HG02938 (cell line): Measurements from ENCODE around the gene ZCCHC17.
"Not testable (repeated sequence)": the region's sequence is repeated elsewhere in the genome, so short reads cannot be mapped to it uniquely, and the experiment has no call there.

Experiments
- ATAC-seq: cut with Tn5 transposase; IDR thresholded peaks from one replicate; pipeline ENCODE4 v1.9.1; 2021; ENCODE audit warnings: mild to moderate bottlenecking, moderate library complexity; ENCODE audit not compliant: unreplicated experiment

The ZCCHC17 gene

DNA sequence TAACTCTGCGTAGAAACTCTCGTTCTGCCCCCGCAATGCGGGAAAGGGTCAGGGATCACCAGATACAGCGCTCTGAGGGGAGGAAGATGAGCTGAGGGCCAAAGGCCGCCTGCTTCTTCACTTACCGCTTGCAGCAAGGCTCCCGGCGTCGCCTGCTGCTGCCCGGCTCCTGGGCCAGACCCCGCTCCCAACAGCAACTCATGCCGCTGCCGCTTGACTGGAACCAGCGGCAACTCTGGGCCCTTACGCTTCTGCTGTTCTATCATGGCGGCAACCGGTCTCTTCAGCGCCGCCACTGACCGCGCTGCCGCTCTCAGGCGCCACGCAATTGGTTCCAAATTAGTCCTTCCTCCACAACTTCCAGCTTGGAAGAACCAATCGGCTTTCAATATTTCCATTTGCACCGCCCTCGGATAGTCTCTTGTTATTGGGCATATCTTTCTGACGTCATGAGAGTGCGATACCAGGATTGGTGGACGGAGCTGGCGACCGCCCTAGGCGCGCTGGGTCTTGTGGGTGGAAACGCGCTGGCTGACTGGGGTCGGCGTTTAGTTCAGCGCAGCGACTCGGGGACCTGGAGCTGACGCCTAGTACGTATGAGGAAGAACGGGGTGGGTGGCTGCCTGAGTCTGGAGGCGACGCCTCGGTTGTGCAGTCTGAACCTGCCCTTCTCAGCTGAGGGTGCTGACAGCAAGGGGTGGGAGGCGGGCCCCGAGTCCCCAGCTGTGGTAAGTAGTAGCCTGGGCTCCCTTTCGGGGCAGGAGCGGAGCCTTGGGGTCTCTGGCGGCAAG is at the start of gene ZCCHC17, which contains the start of gene SNRNP40:
Gene ZCCHC17 (plus strand): TSS at position 547 of the 791 bp plus-strand sequence. CDS start 13,067 bp downstream, outside the sequence.
Gene SNRNP40 (minus strand): TSS at position 303 of the 791 bp plus-strand sequence. CDS start 37 bp downstream, at position 266.
- ATAC-seq, result peak; percentile 97

DNA sequence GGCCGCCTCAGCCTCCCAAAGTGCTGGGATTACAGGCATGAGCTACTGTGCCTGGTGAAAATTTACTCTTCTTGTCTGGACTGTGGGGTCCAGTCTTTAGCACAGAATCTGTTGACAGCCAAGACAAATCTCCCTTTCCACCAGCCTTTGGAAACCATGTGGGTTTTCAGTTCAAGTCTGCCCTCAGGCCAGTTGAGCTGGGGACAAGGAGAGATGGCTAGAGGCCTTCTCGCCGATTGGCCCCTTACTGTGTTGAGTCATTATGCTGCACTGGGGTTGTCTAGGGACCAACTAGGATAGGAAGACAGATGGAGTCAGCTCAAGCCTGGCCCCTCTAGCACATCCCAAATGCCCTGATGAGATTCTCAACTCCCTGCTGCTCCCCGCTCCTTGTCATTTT is 48.6 kb upstream of the ZCCHC17 start:
- ATAC-seq, result no peak

GRCh38 chr1:31249854-31250253 is 47.0 kb upstream of the ZCCHC17 start:
- ATAC-seq, result no peak

DNA sequence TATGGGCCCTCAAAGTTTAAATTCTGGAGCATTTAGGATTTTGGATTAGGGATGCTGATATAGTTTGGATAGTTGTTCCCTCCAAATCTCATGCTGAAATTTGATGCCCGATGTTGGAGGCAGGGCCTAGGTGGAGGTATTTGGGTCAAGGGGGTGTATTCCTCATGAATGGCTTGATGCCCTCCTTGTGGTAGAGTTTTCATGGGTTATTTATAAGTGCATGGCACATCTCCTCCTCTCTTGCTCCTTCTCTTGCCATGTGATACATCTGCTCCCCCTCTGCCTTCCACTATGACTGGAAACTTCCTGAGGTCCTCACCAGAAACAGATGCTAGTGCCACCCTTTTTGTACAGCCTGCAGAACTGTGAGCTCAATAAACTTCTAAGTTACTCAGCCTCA is 39.6 kb upstream of the ZCCHC17 start:
- no peak for ATAC-seq

GRCh38 chr1:31258581-31258980 is 38.3 kb upstream of the ZCCHC17 start:
- ATAC-seq, result no peak

GRCh38 chr1:31259746-31260145 is 37.1 kb upstream of the ZCCHC17 start:
- ATAC-seq, result no peak

- no peak for ATAC-seq
Measured at GRCh38 chr1:31261916-31262315, 34.9 kb upstream of the ZCCHC17 start.

DNA sequence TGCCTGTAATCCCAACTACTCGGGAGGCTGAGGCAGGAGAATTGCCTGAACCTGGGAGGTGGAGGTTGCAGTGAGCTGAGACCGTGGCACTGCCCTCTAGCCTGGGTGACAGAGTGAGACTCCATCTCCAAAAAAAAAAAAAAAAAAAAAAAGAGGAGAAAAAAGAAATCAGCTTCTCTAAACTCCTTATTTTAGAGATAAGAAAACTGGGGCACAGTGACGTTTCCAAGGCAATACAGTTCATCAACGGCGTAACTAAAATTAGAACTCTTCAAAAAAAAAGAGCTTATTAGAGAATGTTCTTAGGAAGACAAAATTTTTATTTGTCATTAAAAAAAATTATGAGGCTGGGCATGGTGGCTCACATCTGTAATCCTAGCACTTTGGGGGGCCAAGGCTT is 34.4 kb upstream of the ZCCHC17 start:
- ATAC-seq, result not testable (repeated sequence)

GRCh38 chr1:31263408-31263807 is 33.4 kb upstream of the ZCCHC17 start:
- ATAC-seq, result no peak

DNA sequence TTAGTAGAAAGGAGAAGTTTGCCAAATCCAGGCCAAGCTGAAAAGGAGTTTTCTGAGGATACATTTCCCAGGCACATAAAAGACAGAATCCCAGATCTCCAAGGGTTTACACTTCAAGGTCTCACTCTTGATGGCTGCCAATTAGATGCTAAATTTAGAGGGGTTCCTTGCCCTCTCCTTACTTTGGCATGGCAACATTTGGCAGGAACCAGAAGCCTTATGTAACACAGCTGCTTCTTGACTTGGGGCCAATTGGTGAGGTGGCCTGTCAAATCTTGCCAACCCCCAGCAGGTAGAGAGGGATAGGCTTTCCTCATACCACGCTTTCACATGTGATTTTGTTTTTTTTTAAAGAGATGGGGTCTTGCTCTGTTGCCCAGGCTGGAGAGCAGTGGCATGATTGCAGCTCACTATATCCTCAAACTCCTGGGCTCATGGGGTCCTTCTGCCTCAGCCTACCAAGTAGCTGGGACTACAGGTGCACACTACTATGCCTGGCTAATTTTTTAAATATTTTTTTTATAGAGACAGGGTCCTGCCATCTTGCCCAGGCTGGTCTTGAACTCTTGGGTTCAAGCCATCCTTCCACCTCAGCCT is 31.9 kb upstream of the ZCCHC17 start:
- no peak for ATAC-seq

GRCh38 chr1:31266547-31266946 is 30.3 kb upstream of the ZCCHC17 start:
- no peak for ATAC-seq

DNA sequence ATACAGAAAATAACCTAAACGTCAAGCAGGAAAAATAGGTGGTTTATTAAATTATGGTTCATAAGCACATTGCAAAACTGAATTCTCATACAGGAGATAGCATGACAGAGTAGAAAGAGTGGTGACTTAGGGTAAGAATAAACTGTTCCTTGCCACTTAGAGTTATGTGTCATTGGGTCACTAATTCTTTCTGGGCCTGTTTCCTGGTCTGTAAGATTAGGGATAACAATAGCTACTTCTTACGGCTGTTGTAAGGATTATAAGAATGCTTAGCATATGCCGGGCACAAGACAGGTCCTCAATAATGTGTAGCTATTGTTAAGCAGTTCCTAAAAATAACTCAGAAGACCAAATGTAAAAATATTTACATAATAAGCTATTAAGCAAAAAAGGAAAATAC is 24.5 kb upstream of the ZCCHC17 start:
- no peak for ATAC-seq

DNA sequence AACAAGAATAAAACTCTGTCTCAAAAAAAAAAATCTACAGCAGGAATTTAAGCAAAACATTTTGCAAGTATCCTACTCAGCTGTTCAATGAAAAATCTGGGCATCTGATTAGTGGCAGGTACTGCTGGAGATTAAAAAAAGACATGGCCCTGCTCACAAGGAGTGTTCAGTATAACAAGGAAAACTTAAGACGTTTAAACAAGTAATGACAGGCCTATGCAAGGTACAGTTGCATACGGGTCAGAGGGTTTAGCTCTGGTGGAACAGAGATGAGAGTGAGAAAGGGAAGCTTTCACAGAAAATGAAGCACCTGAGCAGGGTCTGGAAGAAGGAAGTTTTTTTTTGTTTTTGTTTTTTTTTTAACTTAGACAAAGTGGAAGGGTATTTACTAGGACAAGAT is 23.2 kb upstream of the ZCCHC17 start:
- ATAC-seq, result no peak

- ATAC-seq, result not testable (repeated sequence)
Measured at GRCh38 chr1:31282426-31282825, 14.4 kb upstream of the ZCCHC17 start.

DNA sequence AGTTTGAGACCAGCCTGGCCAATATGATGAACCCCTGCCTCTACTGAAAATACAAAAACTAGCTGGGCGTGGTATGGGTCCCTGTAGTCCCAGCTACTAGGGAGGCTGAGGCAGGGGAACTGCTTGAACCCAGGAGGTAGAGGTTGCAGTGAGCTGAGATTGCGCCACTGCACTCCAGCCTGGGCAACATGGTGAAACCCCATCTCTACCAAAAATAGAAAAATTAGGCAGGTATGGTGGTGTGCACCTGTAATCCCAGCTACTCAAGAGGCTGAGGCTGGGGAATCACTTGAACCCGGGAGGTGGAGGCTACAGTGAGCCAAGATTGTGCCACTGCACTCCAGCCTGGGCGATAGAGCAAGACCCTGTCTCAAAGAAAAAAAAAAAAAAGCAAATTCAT is 9.0 kb upstream of the ZCCHC17 start:
- ATAC-seq, result not testable (repeated sequence)

GRCh38 chr1:31289021-31289420 is 7.8 kb upstream of the ZCCHC17 start:
- no peak for ATAC-seq

DNA sequence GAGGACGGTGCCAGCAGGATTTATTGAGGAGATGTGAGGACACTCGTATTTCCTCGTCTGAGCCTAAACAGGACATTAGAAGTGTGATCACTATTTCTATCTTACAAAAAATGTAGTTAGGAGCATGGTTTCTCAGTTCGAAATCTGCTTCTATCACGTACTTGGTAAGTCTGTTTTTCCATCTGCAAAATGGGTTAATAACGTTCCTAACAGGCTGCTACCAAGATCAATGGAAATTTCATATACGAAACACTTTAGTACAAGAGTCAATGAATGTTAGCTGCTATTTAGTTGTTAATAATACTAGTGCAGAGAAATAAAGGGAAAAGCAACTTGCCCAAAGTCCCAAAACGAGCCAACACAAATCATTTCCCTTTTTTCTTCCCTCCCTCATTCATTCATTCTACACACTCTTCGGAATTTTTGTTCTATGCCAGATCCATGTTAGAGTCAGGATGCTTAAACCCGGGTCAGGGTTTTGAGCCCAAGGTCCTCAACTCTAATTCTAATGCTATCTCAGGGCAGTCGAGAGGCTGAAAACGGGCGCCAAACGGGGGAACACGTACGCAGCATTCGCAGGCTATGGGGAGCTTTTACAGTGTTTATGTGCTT is 852 bp upstream of the ZCCHC17 start:
- ATAC-seq, result no peak

DNA sequence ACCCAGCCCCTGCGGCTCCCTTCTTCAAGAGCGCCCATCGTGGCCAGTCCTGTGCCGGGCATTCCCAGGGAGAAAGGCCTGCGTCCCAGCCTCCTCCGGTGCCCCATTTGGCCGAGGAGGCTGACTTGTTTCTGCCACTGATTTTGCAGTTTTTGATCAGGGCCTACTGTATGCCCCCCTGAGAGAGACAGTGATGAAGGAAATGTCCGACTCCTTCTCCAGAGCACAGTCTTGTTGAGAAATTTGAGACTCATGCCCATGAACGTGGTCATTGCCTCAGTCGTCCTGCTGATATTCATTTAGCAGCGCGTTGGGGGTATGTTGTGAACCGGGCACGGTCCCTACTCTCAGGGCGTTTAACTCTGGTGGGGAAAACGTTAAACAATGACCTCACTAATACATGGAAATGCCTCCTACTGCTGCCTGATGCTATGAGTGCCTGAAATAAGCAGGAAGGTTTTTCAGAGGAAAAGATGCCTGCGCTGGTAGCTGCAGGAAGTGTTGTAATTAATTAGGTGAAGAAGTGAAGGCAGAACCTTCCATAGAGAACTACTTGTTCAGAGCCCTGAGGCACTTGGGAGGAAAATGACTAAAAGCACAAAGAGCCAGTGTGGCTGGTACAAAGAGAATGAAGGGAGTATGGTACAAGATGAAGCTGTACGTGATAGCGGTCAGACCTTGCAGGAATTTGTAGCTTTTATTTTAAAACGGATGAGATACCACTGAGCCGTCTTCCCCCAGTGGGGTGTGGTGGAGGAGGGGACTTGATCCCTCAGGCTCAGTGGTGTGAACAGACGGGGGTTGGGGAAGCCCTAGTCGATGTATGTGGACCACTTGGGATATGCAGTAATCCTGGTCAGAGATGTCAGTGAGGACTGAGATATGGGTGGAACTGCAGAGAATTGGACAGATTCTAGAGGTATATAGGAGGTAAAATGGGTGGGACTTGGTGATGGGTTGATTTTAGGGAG is 730 bp downstream of the ZCCHC17 start:
- peak; percentile 7 for ATAC-seq

DNA sequence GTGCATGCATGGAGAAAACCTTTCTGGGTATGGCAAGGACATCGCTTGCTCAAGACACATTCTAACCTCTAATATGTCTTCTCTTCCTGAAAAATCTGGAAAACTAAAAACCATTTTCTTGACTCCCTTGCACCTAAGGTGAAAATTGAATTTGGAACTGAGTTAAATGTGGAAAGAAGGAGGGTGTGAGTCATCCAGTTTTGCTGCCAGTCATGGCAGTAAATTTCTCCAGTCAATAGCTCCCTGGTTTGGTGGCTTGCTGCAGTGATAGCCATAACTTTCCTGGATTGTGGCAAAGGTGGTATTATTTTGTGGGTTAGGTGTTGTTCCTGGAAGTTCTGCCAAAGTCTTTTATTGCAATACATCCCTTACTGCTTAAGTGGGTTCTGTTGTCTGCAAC is 2.5 kb downstream of the ZCCHC17 start:
- ATAC-seq, result no peak

GRCh38 chr1:31300193-31300592 is 3.4 kb downstream of the ZCCHC17 start:
- no peak for ATAC-seq
